HG03575 (cell line): ENCODE measurements around the gene CDC25A.
A peak's percentile ranks its signal among the peaks of the same experiment; 100 is the strongest.
"Not testable (repeated sequence)": the region's sequence is repeated elsewhere in the genome, so short reads cannot be mapped to it uniquely, and the experiment has no call there.

Experiments used
- ATAC-seq: cut with Tn5 transposase; IDR thresholded peaks from one replicate; pipeline ENCODE4 v1.9.1; 2021; ENCODE audit not compliant: unreplicated experiment, insufficient number of reproducible peaks, low FRiP score; ENCODE audit errors: extremely low read depth

Gene CDC25A

DNA sequence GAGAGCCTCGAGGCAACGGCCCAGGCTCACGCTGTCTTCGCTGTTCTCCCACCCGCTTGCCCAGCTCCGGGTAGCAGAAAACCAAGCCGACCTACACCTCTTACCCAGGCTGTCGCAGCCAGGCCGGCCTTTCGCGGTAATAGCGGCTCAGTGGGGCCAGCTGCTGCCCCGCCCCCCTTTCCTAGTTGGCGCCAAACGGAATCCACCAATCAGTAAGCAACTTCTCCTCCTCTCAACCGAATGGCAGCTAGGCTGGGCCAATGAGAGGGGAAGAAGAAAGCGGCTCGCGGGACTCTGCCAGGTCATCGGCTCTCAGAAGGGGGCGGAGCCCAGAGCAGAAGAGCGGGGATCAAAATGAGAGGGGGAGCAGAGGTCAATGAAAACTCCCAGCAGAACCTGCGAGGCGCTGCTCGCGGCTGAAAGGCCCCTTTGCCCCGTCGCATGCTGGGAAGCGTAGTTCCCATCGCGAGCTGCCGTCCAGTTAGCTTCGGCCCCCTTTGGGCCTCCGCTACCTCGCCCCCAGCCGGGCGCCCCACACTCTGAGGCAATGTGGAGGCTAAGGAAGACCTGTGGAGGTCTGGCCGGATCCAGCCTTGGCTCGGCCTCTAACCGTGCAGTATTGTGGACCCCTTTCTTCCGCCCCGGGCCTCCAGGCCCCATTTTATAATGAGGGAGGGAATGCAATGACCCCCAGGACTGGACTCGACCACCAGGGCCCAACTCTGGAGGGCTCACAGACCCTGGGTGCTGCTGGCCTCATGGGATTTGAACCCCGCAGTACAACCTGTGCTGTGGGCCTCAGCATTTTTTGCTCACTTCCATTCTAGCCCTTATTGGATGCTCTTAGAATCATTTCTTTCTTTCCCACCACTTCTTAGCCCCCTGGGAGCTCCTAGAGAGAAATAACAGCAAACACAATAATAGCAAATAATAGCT, at the start of gene CDC25A:
TSS of gene CDC25A (minus strand) at position 152 of the 936 bp plus-strand sequence. CDS start 470 bp downstream, outside the sequence.
- ATAC-seq = peak; percentile 63

DNA sequence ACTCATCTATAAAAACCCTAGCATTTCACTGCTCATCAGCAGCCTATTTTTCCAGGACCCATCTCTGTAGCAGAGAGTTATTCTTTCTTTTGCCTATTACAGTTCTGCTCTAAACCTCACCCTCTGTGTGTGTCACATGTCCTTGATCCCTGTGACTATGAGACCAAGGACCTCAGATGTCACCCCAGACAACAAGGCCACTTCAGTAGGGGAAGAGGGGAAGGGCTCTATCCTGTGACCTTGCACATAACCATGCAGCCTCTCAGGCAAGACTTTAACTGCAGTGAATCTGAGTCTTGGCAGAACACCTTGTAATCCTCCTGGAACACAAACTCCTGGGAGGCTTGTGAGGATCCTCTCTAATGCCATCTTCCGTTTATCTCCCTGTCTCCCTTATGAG, 48.3 kb upstream of the CDC25A start:
- ATAC-seq = no peak

DNA sequence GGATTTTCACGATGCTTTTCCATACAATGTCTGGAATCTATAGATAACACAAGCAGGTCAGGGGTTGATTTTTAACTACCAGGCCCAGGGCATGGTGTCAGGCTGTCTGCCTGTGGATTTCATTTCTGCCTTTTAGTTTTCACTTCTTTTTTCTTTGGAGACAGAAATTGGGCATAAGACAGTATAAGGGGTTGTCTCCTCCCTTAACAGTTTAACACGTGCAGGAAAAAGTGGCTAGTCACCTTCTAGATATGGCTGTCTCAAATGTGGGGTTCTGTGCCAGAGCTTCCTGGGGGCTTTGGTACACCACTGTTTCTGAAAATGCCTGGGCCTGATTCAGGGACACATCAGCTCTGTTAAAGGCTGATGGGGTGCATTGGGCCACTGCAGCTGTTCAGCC, 45.3 kb upstream of the CDC25A start:
- no peak for ATAC-seq

DNA sequence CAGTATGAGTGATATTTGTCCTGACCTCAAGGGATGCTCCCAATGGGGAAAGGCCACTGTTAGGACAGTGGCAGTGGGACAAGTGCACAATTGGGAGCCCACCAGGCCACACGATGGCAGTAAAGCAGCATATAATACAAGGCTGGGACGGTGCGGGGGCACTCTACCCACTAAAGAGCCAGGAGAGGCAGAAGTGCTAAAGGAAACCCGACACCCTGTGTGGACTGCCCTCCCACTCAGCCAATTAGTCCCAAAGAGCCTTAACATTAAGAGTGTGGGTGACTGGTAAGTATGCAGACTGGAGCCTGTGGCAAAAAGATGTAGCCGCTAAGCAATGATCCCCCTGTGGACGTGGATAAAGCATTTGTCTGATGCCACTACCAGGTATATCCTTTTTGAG, 44.5 kb upstream of the CDC25A start:
- no peak for ATAC-seq

DNA sequence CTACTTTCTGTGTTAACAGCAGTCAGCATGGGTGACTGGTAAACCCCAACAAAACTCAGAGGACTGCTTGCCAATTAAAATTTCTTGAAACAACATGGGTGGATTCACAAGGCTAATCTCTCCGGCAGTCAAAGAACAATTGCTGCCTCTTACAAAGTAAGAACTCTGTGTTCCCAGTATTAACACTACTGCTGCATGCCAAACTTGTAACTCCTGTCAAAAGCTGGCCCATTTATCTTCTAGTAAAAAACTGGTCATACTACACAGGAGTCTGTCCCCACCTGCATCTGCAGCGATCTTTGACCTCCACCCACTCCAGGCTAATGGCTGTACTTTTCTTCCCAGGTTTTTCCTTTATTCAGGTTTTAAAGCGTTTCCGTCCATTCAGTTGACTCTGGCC, 44.0 kb upstream of the CDC25A start:
- ATAC-seq = no peak

DNA sequence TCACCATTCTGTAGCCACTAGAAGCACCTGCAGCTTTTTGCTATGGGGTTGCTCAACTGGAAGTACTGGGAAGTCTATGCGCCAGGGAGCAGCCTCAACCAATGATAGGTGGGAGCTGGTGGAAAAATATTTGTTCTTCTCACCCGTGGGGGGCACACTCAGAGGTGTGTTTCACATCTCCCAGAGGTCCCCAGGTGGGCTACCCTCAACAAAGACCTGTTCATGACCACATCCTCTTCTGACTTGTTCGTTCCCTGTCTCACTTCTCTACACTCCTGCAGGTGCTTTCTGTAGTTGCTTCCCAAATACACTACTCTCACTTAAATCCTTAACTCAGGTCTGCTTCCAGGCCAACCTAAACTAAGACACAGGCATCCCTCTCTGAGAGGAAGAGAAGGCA, 38.7 kb upstream of the CDC25A start:
- no peak for ATAC-seq

DNA sequence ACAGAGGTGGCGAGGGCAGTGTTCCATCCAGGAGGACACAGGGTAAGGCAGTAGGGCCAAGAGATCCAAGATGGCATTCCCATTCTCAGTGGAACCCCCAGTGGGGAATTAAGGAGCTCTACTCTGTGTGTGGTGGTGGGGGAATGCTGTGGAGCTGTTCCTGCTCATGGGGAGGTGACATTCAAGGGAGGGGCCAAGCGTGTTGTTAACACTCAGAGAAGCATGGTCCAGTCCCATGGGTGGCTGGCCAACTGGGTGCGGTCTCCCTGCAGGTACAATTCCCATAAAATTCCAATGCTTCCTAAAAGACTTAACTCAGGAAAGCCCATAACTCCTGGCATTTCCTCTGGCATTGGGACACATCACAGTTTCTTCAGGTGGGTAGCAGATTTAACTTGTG, 37.4 kb upstream of the CDC25A start:
- ATAC-seq = no peak

DNA sequence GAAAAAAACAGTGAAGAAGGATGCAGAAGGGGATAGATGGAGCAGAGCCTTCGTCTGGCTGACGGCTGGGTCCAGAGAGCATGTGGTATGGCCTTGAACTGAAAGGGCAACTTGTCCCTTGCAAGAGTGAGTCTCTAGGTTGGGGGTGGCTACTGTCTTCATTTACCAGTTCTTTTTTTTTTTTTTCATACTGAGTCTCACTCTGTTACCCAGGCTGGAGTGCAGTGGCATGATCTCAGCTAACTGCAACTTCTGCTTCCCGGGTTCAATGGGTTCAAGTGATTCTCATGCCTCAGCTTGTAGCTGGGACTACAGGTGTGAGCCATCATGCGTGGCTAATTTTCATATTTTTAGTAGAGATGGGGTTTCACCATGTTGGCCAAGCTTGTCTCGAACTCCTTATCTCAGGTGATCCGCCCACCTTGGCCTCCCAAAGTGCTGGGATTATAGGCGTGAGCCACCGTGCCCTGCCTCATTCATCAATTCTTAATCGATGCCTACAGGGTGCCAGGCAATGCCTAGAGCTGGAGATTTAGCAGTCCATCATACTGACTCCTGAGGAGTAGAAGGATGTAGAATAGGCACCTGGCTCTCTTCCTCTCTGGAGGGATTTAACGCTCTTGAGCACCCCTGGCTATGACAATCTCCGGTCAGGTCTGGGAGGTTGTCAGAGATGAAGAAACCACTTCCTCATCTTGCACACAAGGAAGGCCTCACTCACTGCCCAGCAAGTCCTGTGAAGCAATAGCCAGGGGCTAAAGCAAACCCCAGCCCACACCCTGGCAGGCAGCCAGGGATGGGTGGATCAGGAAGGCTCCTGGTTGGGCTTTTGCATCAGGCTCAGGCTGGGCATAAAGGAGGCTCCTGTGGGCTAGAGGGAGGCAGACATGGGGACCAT, 34.6 kb upstream of the CDC25A start, which contains the start of gene CAMP:
TSS of gene CAMP (plus strand) at position 880 of the 898 bp plus-strand sequence. CDS start at position 897, 17 bp downstream.
- ATAC-seq = no peak

DNA sequence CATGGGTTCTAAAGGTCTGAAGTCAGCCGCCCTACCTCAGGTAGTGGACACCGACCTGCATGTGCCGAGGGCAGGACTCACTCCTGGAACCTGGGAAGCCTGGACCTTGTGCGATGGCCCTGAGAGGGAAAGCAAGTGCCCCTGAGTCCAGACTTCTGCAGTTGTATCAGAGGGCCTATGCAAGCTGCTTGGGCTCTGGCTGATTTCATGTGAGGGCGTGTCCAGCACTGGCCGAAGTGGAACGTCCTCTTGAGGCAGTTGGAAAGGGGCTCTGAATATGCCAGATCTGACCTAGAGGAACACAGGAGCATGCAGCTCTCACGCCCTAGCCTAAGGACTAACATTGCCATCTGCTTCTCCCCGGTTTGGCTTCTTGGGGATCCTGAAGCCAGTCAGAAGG, 32.5 kb upstream of the CDC25A start:
- no peak for ATAC-seq

DNA sequence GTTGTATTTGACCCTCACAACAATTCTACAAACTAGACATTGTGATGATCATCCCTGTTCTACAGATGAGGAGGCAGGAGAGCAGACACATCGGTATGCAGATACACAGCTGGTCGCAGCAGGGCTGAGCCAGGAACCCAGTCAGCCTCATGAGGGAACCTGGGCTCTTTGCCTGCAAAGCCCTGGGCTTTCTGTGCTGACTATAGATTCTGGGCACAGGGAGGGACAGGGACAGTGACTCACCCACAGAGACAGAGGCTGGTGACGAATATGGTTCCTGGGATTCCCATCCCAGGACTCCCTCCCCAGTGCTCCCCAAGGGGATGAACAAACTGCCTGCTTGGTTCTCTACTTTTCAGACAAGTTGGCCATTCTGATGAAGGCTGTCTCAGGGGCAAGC, 31.3 kb upstream of the CDC25A start:
- no peak for ATAC-seq

DNA sequence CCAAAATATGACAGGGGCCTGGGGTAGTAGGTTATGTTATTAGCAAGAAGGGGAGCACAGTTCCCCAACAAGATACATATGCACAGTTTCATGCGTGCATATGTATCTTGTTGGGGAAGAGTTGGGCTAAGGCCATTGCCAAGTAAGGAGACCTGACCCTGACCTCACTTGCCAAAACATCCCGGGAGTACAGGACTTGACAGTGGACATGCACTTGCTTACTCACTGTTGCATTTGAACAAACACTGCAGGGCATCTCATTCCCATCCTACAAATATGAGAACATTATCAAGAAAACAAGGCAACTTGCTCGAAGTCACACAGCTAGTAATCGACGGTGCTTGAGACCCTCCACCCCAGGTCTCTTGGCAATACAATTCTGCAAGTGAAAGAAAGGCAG, 30.3 kb upstream of the CDC25A start:
- ATAC-seq = no peak

DNA sequence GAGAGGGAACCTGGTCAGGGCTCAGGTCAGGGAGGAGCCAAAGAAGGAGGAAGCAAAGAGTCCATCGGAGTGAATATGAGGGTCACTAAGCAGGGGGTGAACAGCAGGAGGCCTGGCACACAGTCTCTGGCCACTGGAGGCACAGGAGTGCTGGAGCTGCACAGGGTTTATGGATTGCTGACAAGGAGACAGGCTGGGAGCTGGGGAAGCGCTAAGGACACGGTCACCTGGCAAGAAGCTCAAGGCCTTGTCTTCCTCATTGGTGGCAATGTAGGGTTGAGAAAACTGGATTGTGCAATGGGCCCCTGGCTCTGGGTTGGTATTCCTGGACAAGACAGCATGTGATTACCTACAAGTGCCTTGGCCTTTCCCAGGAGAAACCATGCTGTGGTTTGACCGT, 29.2 kb upstream of the CDC25A start:
- ATAC-seq = no peak

DNA sequence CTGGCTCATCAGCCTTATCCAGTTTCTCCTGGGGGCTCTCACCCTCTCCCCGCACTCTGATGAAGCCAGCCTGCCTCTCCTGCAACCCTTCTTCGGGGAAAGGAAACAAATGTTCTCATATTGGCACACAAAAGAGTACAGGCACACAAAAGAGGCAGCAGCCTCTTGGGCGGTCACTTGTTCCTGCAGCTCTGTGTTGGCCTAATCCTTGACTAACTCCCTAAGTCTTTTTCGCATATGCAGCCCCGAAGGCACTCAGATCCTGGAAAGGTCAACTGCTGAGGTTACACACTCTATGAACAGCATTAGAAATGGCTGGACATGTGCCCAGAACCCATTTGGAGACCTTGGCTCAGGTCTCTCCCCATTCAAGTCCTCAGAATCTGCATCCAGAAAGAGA, 27.7 kb upstream of the CDC25A start:
- no peak for ATAC-seq

DNA sequence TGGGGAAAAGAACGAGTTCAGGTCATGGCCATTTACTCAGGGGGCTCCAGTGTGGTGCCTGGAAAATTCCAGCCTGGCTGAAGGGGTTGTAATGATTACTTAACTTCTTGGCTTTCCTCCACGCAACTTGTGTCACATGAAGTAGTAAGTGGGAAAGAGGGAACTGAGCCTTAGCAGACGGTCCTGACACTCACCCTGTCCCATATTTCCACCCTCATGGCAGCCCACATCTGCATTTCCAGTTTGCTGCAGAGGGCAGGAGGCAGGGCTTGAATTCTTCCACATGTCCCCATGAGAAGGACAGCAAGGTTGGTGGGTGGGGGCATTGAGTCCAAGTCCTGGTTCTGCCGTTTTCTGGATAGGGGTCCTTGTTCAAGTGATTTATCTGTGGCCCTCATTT, 27.2 kb upstream of the CDC25A start:
- no peak for ATAC-seq

DNA sequence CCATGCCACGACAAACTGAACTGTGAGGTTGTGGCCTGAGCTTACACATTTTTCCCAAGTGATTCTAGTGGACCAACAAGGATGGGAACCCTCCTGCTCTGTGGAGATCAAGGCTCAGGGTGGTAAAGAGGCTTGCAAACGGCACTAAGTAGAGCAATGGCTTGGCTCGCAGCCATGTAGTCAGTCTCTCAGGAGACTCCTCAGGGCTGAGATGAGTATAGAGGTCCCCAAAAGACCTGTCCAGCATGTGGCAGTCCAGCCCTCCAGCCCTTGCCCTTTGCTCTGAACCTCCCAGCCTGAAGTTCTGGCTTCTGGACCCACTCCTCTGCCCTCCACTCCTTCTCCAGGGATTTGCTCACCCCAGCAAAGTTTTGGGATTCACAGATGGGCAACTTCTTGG, 26.8 kb upstream of the CDC25A start:
- no peak for ATAC-seq

DNA sequence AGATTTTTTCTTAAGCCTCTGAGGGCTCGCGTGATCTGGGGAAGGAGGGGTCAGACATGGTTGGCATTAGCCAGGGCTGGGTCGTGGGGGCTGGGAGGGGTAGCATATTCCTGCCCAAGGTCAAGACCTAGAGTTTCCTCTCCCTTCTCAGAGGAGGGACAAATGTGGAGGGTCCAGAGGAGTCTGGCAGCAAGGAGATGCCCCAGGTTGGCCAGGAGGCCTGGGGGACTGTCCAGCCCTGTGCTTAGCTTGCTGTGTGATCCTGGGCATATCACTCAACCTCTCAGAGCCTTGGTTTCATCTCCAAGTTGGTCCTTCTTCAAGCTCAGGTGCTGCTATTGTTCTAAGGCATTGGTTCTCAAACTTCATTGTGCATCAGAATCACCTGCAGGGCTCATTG, 26.0 kb upstream of the CDC25A start:
- no peak for ATAC-seq

DNA sequence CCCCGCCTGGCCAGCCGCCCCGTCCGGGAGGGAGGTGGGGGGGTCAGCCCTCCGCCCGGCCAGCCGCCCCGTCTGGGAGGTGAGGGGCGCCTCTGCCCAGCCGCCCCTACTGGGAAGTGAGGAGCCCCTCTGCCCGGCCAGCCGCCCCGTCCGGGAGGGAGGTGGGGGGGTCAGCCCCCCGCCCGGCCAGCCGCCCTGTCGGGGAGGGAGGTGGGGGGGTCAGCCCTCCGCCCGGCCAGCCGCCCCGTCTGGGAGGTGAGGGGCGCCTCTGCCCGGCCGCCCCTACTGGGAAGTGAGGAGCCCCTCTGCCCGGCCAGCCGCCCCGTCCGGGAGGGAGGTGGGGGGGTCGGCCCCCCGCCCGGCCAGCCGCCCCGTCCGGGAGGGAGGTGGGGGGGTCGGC, 23.6 kb upstream of the CDC25A start:
- ATAC-seq = not testable (repeated sequence)

DNA sequence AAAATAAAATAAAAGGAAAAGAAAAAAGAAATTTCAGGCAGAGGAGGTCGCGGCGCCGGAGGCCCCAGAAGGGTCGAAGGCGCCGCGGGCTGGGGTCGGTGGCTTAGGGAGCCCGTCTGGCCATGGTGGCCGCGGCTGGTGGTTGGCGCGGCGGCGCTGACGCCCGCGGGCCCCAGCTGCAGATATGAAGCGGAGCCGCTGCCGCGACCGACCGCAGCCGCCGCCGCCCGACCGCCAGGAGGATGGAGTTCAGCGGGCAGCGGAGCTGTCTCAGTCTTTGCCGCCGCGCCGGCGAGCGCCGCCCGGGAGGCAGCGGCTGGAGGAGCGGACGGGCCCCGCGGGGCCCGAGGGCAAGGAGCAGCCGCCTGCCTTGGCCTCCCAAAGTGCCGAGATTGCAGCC, 22.3 kb upstream of the CDC25A start:
- ATAC-seq = not testable (repeated sequence)

DNA sequence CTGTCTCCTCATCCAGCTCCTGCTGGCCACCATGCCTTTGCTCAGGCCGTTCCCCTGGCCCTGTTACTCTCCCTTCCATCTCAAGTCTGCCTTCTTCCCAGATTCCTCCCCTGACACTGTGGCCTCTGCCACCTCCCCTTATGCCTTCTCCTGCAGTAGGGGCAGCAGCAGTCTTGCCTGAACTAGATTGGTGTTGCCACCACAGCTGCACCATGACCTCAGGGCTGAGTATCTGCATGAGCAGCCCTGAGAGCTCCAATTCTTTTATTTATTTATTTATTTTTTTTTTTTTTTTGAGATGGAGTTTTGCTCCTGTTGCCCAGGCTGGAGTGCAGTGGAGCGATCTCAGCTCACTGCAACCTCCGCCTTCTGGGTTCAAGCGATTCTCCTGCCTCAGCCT, 21.2 kb upstream of the CDC25A start:
- ATAC-seq = no peak

DNA sequence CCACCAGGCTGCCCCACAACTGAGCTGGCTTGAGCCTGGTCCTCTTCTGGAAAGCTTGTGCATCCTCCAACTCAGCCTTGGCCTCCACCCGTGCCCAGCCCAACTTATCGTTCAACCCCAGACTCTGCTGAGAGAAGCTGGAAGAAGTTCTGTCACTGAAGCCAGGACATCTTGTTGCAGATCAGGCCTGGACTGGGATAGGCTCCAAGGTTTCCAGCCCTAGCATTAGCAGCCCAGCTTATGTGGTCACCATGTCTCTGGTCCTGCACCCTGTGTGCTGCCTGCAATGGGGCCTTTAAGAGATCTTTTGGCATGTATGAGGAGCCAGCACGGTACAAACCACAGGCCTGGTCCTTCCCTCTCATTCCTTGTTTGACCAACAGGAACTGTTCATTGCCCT, 19.9 kb upstream of the CDC25A start:
- no peak for ATAC-seq
